HTERT RPE-1 (cell line): ENCODE measurements around the gene MYLK3.
"Not testable (repeated sequence)": the region's sequence is repeated elsewhere in the genome, so short reads cannot be mapped to it uniquely, and the experiment has no call there.

Experiments used
- in situ Hi-C: fragments of 300-500 bp; cut with MboI; formaldehyde crosslinking; loops from 4 replicates; pipeline ENCODE4 v1.14.3; 2020; ENCODE audit warnings: low sequenced_read_pairs

Gene MYLK3

GRCh38 chr16:46747777-46748651 lies at the start of gene MYLK3:
Gene MYLK3, minus strand, starts transcription at chr16:46748344. Its CDS starts 151 bp downstream, at chr16:46748193.
- in situ Hi-C loops, result no loop called here

GRCh38 chr16:46797501-46797900 lies 49.4 kb upstream of the MYLK3 start:
- in situ Hi-C loops, result no loop called here

- in situ Hi-C loops, result no loop called here
Measured at GRCh38 chr16:46796764-46797269, 48.7 kb upstream of the MYLK3 start.

GRCh38 chr16:46793841-46794240 lies 45.7 kb upstream of the MYLK3 start:
- in situ Hi-C loops, result no loop called here

GRCh38 chr16:46790599-46791270 lies 42.6 kb upstream of the MYLK3 start:
- in situ Hi-C loops, result no loop called here

- in situ Hi-C loops, result no loop called here
Measured at GRCh38 chr16:46789499-46790414, 41.6 kb upstream of the MYLK3 start.

DNA sequence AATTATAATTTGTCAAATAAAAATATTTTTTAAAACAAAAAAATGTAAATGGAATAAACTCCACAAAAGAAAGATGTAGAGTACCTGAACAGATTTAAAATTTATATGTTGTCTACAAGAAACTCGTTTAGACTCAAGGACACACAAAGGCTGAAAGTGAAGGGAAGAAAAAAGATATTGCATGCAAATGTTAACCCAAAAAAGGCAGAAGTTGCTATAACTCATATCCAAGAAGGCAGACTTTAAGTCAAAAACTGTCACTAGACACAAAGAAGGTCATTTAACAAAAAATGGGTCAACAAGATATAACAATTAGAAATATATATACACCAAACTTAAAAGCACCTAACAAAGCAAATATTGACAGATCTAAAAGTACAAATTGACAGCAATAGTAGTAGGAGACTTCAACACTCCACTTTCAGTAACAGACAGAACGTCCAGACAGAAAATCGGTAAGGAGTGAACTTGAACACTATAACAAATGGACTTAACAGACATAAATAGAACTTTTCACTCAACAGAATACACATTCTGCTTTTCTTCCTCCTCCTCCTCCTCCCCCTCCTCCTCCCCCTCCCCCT lies 40.8 kb upstream of the MYLK3 start:
- in situ Hi-C loops, result no loop called here

GRCh38 chr16:46787909-46788308 lies 39.8 kb upstream of the MYLK3 start:
- in situ Hi-C loops, result no loop called here

DNA sequence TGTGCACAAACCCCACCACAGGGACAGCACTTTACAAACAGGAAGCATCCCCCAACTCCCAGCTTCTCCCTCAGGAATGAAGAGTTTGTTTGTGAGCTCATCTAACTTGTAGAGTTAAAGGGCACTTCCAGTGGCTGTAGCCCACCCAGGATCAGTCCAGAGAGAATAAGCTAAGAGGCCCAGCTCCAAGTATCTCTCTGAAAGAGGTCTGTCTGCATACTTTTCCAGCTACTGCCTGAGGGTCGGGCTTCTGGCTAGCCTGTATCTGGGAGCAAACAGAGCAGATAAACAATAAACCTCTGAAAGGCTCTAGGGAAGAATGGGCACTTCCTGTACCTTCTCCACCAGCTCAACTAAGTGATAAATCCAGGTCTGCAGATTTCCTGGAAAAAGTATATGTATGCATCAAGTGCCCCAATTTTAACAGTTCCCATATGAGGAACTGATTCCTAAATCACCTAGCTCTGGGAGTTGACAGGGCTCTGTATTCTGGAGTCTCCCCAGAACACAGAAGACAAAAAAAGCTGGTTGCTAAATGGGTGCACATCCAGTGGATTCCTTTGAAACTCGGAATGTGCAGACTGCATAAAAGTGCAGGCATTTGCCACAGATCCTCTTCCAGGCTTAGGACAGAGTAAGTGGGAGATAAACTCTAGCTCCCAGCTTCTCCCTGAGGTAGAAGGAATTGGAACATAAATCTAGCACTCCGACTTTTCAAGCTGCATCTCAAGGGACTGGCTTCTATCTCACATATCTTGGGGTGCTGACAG lies 37.1 kb upstream of the MYLK3 start:
- in situ Hi-C loops, result no loop called here

DNA sequence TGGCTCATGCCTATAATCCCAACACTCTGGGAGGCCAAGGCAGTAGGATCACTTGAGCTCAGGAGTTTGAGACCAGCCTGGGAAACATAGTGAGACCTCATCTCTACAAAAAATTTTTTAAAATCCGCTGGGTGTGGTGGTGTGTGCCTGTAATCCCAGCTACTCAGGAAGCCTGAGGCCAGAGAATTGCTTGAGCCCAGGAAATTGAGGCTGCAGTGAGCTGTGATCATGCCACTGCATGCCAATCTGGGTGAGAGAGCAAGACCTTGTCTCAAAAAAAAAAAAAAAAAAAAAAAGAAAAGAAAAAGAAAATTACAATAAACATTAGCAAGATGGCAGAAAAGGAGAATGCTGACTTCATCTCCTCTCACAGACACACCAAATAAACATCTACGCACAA lies 36.4 kb upstream of the MYLK3 start:
- in situ Hi-C loops, result not testable (repeated sequence)

- in situ Hi-C loops, result no loop called here
Measured at GRCh38 chr16:46783800-46784199, 35.7 kb upstream of the MYLK3 start.

- in situ Hi-C loops, result no loop called here
Measured at GRCh38 chr16:46782320-46782719, 34.2 kb upstream of the MYLK3 start.

GRCh38 chr16:46777804-46778203 lies 29.7 kb upstream of the MYLK3 start:
- in situ Hi-C loops, result no loop called here

DNA sequence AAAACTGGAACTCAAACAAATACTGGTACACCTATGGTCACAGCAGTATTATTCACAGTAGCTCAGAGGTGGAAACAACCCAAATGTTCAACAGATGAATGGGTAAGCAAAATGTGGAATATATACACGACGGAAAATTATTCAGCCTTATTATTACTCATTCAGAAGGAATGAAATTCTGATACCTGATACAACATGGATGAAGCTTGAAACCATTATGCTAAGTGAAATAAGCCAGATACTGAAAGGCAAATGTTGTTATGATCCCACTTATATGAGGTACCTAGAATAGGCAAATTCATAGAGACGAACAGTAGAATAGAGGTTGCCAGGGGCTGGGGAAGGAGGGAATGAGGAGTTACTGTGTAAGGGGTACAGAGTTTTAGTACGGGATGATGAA lies 27.1 kb upstream of the MYLK3 start:
- in situ Hi-C loops, result no loop called here

GRCh38 chr16:46774743-46775177 lies 26.6 kb upstream of the MYLK3 start:
- in situ Hi-C loops, result no loop called here

DNA sequence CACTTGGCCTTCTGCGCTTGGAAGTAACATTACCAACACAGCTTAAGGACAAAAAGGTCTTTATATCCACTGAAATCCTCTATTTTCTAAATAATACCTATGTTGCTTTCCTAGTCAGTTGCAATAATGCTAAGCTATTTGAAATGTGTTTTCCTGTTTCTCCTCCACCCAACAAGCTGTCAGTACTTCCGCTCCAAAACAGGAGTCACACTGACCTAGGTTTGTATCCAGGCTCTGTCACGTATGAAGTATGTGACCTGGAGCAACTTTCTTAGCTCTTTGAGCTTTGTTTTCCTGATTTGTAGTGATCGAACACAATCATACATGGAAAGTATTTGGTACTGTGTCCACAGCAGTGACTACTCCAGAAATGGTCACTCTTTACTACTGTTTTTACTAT lies 24.3 kb upstream of the MYLK3 start:
- in situ Hi-C loops, result no loop called here

DNA sequence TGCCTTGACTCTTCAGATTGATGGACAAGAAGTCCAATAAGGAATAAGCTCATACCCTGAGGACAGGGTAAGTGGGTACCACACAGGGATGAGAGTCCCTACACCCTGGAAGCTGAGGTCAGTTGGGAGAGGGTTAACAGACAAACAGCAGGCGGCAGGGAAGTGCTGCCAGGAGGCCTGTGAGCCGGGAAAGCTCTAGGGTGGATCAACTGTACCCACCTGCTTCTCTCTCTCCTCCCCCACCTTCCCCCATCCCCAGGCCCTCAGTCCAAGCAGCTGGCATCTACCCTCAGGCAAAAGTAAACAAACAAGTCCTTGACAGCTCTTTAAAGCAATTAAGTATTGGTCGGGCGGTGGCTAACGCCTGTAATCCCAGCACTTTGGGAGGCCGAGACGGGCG lies 20.7 kb upstream of the MYLK3 start:
- in situ Hi-C loops, result no loop called here

- in situ Hi-C loops, result no loop called here
Measured at GRCh38 chr16:46765050-46765449, 16.9 kb upstream of the MYLK3 start.

GRCh38 chr16:46763147-46763546 lies 15.0 kb upstream of the MYLK3 start:
- in situ Hi-C loops, result no loop called here

- in situ Hi-C loops, result no loop called here
Measured at GRCh38 chr16:46762583-46762982, 14.4 kb upstream of the MYLK3 start.
